Osteoblast (primary cell): ENCODE measurements around the gene ANKRD33. TPM values are rescaled to one million over a fixed set of nuclear protein-coding genes. Genes with fewer than 3 reads are reported as not detected.

Experiments used
- DNase-seq: peaks from one replicate; pipeline ENCODE4 v3.0.0; 2011; ENCODE audit warnings: low spot score, mixed read lengths; ENCODE audit not compliant: insufficient read length; ENCODE audit errors: missing footprints
- H2AFZ ChIP-seq: 2 replicates; pipeline ENCODE4 v1.6.0; 2011; ENCODE audit warnings: mild to moderate bottlenecking, low read length
- H3K27ac ChIP-seq: 2 replicates; pipeline ENCODE4 v1.5.1; 2011; ENCODE audit warnings: mild to moderate bottlenecking, low read depth, low read length, moderate library complexity
- H3K27me3 ChIP-seq: 2 replicates; pipeline ENCODE4 v1.6.0; 2012; ENCODE audit warnings: mild to moderate bottlenecking, control low read depth, inconsistent platforms, low read length, moderate library complexity; ENCODE audit not compliant: insufficient read depth
- H3K36me3 ChIP-seq: 2 replicates; pipeline ENCODE4 v1.5.1; 2011; ENCODE audit warnings: mild to moderate bottlenecking, low read length, control low read depth, moderate library complexity; ENCODE audit not compliant: insufficient read depth
- H3K4me1 ChIP-seq: 2 replicates; pipeline ENCODE4 v1.5.1; 2011; ENCODE audit warnings: mild to moderate bottlenecking, low read length, control low read depth, moderate library complexity; ENCODE audit not compliant: insufficient read depth
- H3K4me2 ChIP-seq: 2 replicates; pipeline ENCODE4 v1.6.0; 2011; ENCODE audit warnings: mild to moderate bottlenecking, low read length; ENCODE audit not compliant: insufficient read depth
- H3K4me3 ChIP-seq: fragments of 200-600 bp; sonication (generic); 3 replicates; pipeline ENCODE4 v1.5.1; 2012; ENCODE audit warnings: mild to moderate bottlenecking, low read length, inconsistent platforms; ENCODE audit not compliant: insufficient read depth
- H3K79me2 ChIP-seq: 2 replicates; pipeline ENCODE4 v1.6.0; 2012; ENCODE audit warnings: mild to moderate bottlenecking, low read length, control low read depth, inconsistent platforms; ENCODE audit not compliant: insufficient read depth
- H3K9me3 ChIP-seq: 2 replicates; pipeline ENCODE4 v1.5.1; 2011; ENCODE audit warnings: low read depth, low read length, control low read depth
- H4K20me1 ChIP-seq: 2 replicates; pipeline ENCODE4 v1.6.0; 2012; ENCODE audit warnings: mild to moderate bottlenecking, low read length, control low read depth; ENCODE audit not compliant: insufficient read depth
- total RNA-seq: library from RNA; depleted of rRNA; stranded (reverse); fragments of >200 nt; gene quantifications from 2 replicates; pipeline ENCODE4 v1.2.3, GENCODE V29; 2012
- TF ChIP-seq, protein P1 (sequence below): IDR thresholded peaks from 2 replicates; pipeline ENCODE4 v1.5.1; 2011; ENCODE audit warnings: mild to moderate bottlenecking, low read depth, low read length, moderate library complexity; ENCODE audit errors: extremely low read depth

ANKRD33 gene
- total RNA-seq, 1 donor: not detected

GRCh38 chr12:51926064-51926632 lies 38.2 kb downstream of the ANKRD33 start:
- TF ChIP-seq, protein P1, sequence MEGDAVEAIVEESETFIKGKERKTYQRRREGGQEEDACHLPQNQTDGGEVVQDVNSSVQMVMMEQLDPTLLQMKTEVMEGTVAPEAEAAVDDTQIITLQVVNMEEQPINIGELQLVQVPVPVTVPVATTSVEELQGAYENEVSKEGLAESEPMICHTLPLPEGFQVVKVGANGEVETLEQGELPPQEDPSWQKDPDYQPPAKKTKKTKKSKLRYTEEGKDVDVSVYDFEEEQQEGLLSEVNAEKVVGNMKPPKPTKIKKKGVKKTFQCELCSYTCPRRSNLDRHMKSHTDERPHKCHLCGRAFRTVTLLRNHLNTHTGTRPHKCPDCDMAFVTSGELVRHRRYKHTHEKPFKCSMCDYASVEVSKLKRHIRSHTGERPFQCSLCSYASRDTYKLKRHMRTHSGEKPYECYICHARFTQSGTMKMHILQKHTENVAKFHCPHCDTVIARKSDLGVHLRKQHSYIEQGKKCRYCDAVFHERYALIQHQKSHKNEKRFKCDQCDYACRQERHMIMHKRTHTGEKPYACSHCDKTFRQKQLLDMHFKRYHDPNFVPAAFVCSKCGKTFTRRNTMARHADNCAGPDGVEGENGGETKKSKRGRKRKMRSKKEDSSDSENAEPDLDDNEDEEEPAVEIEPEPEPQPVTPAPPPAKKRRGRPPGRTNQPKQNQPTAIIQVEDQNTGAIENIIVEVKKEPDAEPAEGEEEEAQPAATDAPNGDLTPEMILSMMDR: no peak
- Histone ChIP-seq H4K20me1 (no peaks in the 10 kb centered on the region), H3K27me3 (peaks cover 6% of the 10 kb centered on the region), H3K36me3 (no peaks in the 10 kb centered on the region), H3K4me3 (no peak overlapping the region), H3K79me2 (no peaks in the 10 kb centered on the region), H2AFZ (no peak overlapping the region), H3K27ac (no peak overlapping the region), H3K9me3 (no peaks in the 10 kb centered on the region), H3K4me2 (no peak overlapping the region), H3K4me1 (peaks cover 13% of the 10 kb centered on the region)
- no peak for DNase-seq

DNA sequence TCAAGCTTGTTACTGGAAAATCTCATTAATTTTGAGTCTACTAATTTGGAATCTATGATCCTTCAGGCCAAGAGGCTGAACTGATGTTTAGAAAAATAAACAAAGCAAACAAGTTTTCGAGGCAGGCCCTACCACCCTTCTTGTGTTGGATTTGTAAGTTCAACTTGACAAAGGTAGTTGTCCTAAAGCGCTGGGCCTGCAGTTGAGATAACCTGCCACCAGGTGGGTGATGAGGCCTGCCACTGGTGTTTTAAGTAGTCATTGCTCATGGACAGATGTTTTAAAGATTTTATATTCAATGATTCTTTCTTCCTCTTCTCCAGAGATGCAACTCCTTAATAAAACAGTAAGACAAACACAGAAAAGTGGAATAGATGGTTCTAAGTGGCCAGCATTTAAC lies 38.8 kb downstream of the ANKRD33 start:
- Histone ChIP-seq H4K20me1 (no peaks in the 10 kb centered on the region), H3K79me2 (no peaks in the 10 kb centered on the region), H3K27me3 (peaks cover 6% of the 10 kb centered on the region), H2AFZ (no peak overlapping the region), H3K9me3 (no peaks in the 10 kb centered on the region), H3K36me3 (no peaks in the 10 kb centered on the region), H3K4me2 (no peak overlapping the region), H3K27ac (no peak overlapping the region), H3K4me3 (no peak overlapping the region), H3K4me1 (peaks cover 13% of the 10 kb centered on the region)
- no peak for DNase-seq
- TF ChIP-seq, protein P1: peak; percentile 46

DNA sequence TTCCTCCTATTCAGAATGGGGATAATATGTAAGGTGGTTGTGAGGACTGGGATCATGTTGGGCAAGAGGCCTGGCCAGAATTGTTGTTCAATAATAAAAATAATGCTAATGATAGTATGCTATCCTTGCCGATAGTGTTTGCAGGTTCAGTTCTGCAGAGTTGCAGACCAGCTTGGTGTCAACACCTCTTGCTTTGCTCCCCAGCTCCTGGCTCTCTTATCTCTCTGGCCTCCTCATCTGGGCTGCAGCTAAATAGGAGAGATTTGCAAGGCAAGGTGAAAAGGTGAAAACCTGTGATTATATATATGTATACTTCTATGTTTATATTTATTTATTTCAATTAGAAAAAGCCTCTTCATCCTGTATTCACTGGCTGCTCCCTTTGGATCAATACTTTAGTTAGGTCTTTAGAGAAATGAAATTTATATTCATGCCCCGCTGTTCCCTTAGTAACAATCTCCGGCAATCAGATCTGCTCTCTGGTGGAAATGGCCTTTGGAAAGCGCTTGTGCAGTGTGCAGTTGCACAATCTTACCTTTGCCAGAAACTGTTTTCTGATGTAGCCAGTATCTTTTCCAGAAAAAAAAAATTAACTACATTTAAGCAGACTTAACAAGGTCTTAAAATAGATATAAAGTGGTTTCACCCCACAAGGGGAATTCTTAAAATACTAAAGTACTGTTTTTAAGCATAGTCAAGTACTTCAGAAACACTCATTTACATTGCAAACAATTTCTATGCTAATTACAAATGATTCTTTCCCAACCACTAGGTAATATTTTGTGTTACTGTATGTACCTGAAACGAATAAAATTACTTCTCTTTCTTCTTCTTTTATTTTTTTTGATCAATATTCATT lies 44.5 kb downstream of the ANKRD33 start:
- Histone ChIP-seq H3K27ac (no peak overlapping the region), H3K4me2 (no peak overlapping the region), H3K4me3 (no peak overlapping the region), H2AFZ (no peak overlapping the region), H3K9me3 (no peaks in the 10 kb centered on the region), H3K79me2 (no peaks in the 10 kb centered on the region), H3K4me1 (no peaks in the 10 kb centered on the region), H4K20me1 (no peaks in the 10 kb centered on the region), H3K36me3 (no peaks in the 10 kb centered on the region), H3K27me3 (peaks cover 14% of the 10 kb centered on the region)
- TF ChIP-seq, protein P1: no peak
- no peak for DNase-seq

DNA sequence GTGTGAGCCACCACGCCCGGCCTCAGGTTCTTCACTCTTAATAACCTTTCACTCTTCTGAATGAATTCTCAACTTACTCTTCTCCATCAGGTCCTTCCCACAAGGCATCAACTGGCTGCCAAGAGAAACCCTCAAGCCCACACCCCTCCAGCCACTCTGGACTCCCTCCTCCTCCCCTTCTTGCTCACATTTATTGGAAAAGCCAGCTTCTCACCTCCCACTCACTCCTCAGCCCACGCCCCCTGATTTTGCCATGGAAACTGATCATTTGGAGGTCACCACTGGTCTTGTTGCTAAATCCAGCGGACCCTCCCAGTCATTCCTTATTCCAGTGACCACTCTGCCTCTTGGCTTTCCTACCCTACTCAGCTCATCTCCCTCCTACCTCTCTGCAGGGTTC lies 46.2 kb downstream of the ANKRD33 start:
- Histone ChIP-seq H3K4me1 (no peaks in the 10 kb centered on the region), H3K4me2 (no peak overlapping the region), H3K27me3 (peaks cover 21% of the 10 kb centered on the region), H2AFZ (no peak overlapping the region), H3K4me3 (no peak overlapping the region), H3K9me3 (no peaks in the 10 kb centered on the region), H3K36me3 (no peaks in the 10 kb centered on the region), H3K27ac (no peak overlapping the region), H3K79me2 (no peaks in the 10 kb centered on the region), H4K20me1 (no peaks in the 10 kb centered on the region)
- TF ChIP-seq, protein P1: no peak
- no peak for DNase-seq
